K562 (cell line): ENCODE measurements around the gene HIGD1C. TPM values are rescaled to one million over a fixed set of nuclear protein-coding genes. Genes with fewer than 3 reads are reported as not detected.

ENCODE experiments used
- RAD21 ChIP-seq, 2 experiments: fragments of 250-450 bp in 1 of 2; fragments of 450-650 bp in 1 of 2; sonication (Bioruptor Pico) in 1 of 2; formaldehyde crosslinking in 1 of 2; IDR thresholded peaks in 1 of 2; conservative IDR thresholded peaks in 1 of 2; 2 replicates each; pipeline versions ENCODE4 v1.4.0 to v1.8.0; 2020 to 2022; ENCODE audit warnings: mild to moderate bottlenecking in 2 of 2, moderate library complexity in 1 of 2
- TEAD1 ChIP-seq, 2 experiments: fragments of 450-650 bp in 1 of 2; sonication (generic) in 1 of 2; formaldehyde crosslinking; IDR thresholded peaks; 2 replicates each; pipeline versions ENCODE4 v1.4.0 to v1.8.0; 2020 to 2022; ENCODE audit warnings: mild to moderate bottlenecking in 2 of 2, missing genetic modification reagents in 1 of 2
- polyA plus RNA-seq, 8 experiments: library from polyadenylated mRNA; depleted of rRNA in 4 of 8; stranded (reverse) in 5 of 8; unstranded in 3 of 8; fragments of >200 nt; fragmentation: Nextera tagmentation in 2 of 8; fragmentation: Illumina TruSeq in 1 of 8; extraction: Ambion mirVana in 2 of 8; extraction: Trizol in 1 of 8; gene quantifications; 2 replicates each; pipeline versions ENCODE4 v1.2.1 to v1.2.3, GENCODE V29; 2011 to 2014; ENCODE audit warnings: inconsistent platforms in 1 of 8, missing spikeins in 1 of 8
- total RNA-seq, 7 experiments: library from RNA; depleted of rRNA in 6 of 7; stranded (reverse); fragments of >200 nt in 6 of 7; fragmentation: Illumina TruSeq in 2 of 7; extraction: Trizol in 2 of 7; gene quantifications; 2 replicates each; pipeline versions ENCODE4 v1.2.1 to v1.2.3, GENCODE V29; 2011 to 2021; ENCODE audit warnings: low replicate concordance in 1 of 7
- TF ChIP-seq, protein P1 (sequence below), 2 experiments: fragments of 450-650 bp; formaldehyde crosslinking in 1 of 2; IDR thresholded peaks; 2 replicates each; pipeline versions ENCODE4 v1.4.0 to v1.6.1; 2014 to 2020; ENCODE audit warnings: mild to moderate bottlenecking in 2 of 2, borderline replicate concordance in 1 of 2, low read depth in 1 of 2

The HIGD1C gene
- total and polyA plus RNA-seq, 9 of the 15 experiments (the other 6 are each of a cell fraction or from before 2014, with no cell fraction given), result not detected

DNA sequence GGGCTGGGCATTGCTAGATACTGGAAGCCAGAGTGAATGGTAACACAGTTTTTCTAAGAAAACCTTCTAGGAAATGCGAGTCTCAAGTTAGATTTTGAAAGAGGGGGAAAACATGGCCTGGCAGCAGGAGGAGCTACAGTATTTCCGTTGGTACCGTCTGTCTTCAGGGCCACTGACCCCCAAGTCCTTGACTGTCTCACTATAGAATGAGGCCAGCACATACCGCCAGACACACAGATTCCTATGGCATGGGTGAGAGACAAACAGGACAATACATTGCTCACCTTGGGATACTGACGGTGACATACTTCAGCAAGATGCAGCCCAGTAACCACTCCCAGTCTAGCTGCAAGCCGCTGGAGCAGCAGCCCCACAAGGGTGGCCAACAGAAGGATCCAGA lies 52.2 kb downstream of the HIGD1C start (continued):
- TF ChIP-seq, protein P1, sequence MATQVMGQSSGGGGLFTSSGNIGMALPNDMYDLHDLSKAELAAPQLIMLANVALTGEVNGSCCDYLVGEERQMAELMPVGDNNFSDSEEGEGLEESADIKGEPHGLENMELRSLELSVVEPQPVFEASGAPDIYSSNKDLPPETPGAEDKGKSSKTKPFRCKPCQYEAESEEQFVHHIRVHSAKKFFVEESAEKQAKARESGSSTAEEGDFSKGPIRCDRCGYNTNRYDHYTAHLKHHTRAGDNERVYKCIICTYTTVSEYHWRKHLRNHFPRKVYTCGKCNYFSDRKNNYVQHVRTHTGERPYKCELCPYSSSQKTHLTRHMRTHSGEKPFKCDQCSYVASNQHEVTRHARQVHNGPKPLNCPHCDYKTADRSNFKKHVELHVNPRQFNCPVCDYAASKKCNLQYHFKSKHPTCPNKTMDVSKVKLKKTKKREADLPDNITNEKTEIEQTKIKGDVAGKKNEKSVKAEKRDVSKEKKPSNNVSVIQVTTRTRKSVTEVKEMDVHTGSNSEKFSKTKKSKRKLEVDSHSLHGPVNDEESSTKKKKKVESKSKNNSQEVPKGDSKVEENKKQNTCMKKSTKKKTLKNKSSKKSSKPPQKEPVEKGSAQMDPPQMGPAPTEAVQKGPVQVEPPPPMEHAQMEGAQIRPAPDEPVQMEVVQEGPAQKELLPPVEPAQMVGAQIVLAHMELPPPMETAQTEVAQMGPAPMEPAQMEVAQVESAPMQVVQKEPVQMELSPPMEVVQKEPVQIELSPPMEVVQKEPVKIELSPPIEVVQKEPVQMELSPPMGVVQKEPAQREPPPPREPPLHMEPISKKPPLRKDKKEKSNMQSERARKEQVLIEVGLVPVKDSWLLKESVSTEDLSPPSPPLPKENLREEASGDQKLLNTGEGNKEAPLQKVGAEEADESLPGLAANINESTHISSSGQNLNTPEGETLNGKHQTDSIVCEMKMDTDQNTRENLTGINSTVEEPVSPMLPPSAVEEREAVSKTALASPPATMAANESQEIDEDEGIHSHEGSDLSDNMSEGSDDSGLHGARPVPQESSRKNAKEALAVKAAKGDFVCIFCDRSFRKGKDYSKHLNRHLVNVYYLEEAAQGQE (IDR thresholded peaks at IDR 0.05; ENCODE audit: borderline replicate concordance), result peak; percentile 34; the same call in 1 of the 2 replicates
- TF ChIP-seq, protein P1 (CRISPR knock-in tag; IDR thresholded peaks at IDR 0.05; ENCODE audit: low read depth), result no peak
- TF ChIP-seq RAD21 (CRISPR knock-in tag; conservative IDR thresholded peaks at IDR 0.05 in 1 of 2, IDR thresholded peaks at IDR 0.05 in 1 of 2) (peak; percentile 7 to 42; a peak in 2 of 4 replicates), TEAD1 (CRISPR knock-in tag; IDR thresholded peaks at IDR 0.05) (no peak)
